DMS 273 treated with DMSO at 0.1 percent for 48 hours (cell line): ENCODE data around the gene DUOXA2.
"Not testable (repeated sequence)": the region's sequence is repeated elsewhere in the genome, so short reads cannot be mapped to it uniquely, and the experiment has no call there.

Experiments
- DNase-seq: peaks from one replicate; lab custom pipeline; 2025; lab: John Stamatoyannopoulos, UW

DUOXA2 gene

DNA sequence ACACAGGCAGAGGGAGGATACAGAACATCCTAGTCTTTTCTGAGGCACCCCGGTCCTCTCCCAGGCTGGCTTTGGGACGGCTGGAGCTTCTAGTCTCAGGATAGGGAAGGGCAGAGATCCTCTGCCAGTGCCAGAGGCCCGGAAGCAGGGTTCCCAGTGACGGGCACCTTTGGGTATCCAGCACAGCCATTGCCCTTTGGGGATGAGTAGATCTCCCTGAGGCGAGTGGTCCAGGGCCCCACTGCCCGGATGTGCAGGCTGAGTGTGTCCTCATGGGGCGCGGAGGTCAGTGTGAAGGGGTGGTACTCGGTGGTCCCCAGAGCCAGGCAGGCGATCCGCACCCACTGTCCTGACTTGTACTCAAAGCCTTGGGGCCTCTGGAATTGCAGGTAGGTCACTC lies 18.5 kb upstream of the DUOXA2 start:
- DNase-seq, result no peak

- no peak for DNase-seq
Measured at GRCh38 chr15:45097466-45097865, 16.7 kb upstream of the DUOXA2 start.

DNA sequence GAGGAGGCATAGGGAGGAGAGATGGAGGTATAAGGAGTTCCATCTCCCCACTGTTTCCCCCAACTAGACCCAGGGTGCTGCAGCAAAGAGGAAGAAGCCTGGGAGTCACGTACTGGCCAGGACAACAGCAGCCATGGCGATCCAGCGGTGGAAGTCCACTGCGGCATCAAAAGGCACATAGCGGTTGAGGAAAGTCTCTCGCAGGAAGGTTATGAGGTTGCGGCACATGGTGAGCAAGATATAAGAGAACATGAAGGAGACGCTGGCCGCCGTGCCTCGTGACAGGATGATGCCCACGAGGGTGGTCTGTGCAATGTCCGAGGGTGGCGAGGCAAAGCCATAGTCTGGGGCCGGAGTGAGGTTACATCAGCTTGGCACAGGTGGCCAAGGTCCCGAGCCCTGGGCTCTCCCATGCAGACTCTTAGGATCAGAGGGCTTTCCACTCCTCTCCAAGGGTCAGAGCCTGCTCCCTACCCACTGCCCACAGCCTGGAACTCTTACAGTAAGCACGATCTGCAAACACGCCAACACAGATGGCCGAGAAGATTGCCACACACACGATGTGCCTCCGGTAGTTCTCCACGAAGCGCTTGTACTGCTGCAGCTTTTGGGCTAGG lies 14.5 kb upstream of the DUOXA2 start:
- no peak for DNase-seq

DNA sequence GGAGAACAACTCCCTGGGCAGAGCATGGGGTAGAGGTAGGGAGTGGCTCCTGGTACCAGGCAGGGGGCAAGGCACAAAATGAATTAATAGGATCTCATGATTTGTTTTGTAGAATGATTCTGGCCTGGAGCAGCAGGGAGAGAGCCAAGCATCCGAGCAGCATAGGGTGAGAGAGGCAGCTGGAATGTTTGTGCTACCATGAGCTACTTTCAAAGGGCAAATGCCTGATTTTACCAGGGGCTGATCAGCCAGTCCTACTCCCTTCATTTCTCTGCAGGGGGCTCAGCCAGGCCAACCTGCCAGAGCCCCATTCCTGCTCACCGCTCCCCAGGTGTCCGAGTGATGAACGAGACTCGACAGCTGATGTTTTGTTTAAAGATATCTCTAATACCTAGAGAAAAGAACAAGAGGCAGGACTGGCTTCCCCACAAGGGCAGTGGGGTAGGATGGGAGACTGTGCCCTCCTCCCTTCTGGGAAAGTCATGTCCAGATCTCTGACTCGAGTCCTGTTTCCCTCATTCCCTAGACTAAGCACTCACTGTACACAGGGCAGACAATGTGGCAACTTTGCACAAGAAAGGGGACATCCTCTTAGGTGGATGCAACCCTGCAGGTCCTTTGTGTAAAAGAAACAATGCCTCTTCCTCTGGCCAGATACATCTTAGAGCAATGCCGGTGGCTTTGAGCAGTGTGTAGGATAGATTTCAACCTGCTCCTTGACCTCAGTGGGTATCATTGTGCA lies 13.1 kb upstream of the DUOXA2 start:
- no peak for DNase-seq

DNA sequence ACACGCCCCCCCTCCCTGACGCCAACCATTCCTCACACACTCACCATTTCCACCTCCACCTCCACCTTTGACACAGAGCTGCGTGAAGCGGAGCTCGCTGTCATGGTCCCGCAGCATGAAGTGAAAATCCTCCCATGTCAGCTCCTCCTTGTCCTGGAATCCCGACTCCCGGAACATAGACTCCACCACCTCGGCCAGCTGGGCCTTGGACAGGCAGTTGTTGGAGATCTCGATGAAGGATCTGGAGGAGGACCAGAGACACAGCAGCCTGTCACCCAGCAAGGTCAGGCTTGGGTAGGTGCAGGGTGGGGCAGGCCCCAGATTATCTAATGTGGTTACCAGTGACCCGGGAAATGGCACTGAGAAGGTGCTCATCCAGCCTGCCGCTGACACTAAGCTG lies 12.4 kb upstream of the DUOXA2 start:
- DNase-seq, result no peak

DNA sequence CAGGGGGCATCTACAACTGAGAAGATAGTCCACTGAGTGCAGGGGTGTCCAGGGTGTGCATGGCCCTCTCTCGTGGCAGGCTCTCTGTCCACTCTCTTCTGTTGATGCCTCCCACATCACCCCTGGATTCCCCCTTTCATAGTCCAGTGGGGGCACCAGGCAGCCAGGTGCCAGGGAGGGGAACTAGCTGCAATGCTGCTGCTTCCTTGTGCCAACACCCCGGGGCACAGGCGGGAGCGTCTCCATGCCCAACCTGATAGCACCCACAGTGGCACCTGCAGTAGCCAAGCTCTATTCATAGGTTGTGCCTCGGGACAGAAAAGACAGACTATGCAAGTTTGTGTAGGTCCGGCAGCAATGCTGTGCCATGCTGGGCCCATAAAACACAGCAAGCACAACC lies 11.9 kb upstream of the DUOXA2 start:
- DNase-seq, result no peak

DNA sequence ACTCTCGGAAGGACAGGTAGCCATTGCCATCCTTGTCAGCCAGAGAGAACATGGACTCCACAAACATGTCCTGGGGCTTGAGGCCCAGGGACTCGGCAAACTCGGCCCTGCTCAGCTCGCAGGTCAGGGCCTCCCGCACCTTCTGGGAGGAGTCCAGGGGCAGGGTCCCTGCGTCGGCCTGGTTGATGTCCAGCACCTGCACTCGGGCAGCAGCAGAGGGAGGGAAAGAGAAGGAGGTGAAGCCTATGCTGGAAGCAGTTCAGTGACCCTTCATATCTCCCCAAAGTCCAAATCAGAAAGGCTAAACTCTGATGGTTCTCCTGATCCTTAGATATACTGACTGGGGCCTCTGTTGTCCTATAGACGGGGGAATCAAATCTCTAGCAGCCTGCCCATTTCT lies 10.0 kb upstream of the DUOXA2 start:
- not testable (repeated sequence) for DNase-seq

- no peak for DNase-seq
Measured at GRCh38 chr15:45105586-45105985, 8.5 kb upstream of the DUOXA2 start.

DNA sequence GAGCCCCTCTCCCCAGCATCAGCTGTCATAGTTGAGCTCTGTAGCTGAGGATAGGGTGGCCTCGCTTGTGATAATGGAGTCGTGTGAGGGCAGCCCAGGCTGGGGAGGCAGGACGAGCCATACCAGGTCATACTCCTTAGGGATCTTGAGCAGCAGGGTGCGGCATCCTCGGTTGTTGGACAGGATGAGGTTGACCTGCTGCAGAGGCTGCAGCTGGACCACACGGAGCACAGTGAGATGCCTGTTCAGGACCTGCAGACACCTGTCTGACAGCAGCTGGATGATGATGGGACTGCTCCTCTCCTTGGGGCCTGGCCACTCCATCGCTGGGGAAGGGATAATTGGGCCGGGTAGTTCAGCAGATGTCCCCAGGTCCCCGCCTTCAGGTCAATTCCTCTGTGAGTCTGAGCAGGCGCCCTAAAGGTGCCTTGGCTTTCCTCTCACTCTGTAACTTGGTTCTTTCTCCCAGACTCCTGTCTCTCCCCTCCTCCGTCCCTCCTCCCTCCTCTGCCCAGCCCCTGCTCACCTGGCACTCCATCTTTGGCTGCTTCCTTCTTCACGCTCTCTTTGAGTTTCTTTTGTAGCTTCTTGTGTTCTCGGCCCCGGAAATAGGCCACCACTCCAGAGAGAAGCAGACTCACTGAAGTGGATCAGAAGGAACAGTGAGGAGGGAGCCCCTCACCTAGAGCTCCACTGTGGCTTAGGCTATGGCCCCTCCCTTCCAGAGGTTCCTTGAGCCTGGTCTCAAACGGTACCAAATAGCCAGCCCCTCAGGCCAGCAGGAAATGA lies 7.9 kb upstream of the DUOXA2 start:
- no peak for DNase-seq

- no peak for DNase-seq
Measured at GRCh38 chr15:45107941-45108630, 6.0 kb upstream of the DUOXA2 start.

DNA sequence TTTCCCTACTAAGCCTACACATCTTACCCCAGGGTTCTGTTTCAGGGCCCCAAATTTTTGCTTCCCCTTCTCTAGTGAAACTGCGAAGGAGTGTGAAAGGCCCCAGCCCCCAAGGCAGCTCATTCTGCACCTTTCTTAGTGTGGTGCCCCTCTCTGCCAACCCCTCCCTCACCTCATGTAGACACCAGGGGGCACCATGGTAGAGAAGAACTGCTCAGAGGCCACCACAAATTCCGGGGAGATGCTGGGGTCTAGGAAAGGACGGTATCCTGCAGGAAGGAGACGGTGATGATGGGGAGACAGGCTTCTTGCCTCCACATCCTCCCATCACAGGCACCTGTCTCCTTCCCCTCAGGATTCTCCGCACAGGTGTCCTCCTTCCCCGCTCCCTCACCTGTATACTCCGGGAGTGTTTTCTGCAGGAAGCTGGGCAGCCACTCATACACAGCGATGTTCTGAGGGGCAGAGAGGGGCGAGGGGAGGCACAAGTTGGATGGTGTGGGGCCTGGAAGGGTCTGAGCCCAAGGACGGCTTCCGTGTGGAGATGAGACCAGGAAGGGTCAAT lies 3.8 kb upstream of the DUOXA2 start:
- no peak for DNase-seq

GRCh38 chr15:45111390-45112142 lies 2.6 kb upstream of the DUOXA2 start:
- DNase-seq, result no peak

DNA sequence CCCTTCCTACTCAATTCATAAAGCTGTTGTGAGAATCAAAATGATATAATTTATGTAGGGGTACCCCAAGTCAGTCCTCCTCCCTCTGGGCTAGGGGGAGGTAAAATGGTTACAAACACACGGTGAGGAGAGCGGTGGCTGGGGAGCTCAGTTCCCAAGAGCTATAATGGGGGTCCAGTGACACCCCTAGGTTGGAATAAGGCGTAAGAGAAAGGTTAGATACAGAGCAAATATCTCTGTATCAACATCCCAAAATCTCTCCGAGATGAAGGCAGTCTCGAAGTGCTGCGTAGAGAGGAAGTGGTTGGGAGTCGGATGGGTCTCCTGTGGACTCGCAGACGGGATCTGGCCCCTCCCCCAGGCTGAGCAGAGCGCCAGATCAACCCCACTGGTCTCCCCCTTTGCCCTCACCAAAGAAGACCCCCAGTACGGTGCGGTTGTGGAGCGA lies 2.0 kb upstream of the DUOXA2 start:
- DNase-seq, result no peak

- DNase-seq, result no peak
Measured at GRCh38 chr15:45112591-45113379, 1.3 kb upstream of the DUOXA2 start.

- no peak for DNase-seq
Measured at GRCh38 chr15:45113380-45113990, 641 bp upstream of the DUOXA2 start.

DNA sequence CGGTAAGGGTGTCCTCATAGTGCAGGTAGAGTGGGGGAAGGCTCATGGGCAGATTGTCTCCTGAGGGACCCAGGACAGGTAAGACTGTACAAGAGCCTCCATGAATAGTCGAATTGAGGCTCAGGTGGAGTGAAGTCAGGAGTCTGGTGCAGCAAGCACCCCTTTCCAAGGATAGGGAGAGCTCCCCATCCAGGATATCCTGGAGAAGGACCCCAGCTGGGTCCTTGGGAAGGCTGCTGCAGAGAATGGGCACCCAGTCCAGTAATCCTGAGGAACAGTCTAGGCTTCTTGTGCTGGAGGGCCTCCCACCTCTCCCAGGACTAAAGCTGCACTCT lies 592 bp downstream of the DUOXA2 start:
- no peak for DNase-seq

GRCh38 chr15:45115312-45115820 lies 1.2 kb downstream of the DUOXA2 start:
- DNase-seq, result no peak

GRCh38 chr15:45116006-45116481 lies 1.9 kb downstream of the DUOXA2 start:
- DNase-seq, result no peak

DNA sequence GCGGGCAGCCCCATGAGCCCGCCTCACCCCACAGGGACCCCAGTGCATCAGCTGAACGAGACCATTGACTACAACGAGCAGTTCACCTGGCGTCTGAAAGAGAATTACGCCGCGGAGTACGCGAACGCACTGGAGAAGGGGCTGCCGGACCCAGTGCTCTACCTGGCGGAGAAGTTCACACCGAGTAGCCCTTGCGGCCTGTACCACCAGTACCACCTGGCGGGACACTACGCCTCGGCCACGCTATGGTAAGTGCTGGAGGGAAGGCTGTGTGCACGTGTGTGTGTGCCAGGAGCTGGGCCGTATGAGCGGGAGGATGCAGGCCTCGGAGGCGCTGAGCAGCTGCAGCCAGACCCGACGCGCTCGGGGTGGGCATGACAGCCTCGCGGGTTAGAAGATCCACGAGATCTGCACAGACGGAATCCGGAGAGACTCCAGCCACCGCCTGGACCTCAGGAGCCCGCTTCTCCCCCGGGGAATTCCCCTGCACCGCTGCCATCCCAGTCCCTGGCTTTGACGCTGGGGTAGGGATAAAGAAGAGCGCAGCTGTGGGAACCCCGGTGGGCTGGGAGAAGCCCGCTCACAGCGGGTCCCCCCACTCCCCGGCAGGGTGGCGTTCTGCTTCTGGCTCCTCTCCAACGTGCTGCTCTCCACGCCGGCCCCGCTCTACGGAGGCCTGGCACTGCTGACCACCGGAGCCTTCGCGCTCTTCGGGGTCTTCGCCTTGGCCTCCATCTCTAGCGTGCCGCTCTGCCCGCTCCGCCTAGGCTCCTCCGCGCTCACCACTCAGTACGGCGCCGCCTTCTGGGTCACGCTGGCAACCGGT lies 2.6 kb downstream of the DUOXA2 start:
- DNase-seq, result no peak
